ENCODE data around the gene PPP4R4.

DNA sequence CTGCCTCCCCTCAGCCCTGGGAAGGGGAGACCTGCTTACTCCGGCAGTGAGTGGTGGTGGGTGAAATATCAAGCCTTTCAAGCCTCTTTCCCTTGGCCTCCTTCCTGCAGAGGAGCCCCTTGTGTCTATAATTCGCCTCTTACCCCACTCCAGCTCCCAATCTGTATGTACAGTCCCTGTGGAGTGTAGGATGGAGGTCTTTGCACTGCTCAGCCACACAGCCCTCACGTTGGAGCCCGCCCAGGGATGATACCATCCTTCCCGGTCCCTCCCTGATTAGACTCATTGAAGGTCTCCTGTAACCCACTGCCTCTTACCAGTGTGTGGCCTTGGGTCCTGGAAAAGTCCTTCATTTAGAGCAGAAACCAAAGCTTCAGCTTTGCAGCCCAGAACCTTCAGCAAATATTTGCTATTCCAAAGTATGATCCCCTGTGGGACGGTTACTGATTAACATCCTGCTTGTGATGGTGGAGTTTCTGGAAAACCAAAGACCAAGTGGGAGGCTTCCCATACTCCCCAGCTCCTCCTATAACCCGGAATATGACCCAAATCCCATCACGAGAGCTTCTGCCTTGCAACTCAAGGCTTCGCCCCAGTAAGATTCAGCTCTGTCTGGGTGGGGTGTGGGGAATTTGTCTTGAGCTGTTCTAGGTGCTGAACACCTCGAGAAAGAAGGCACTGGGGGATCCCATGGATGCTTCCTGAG is 118.9 kb downstream of the PPP4R4 start, which contains the start of gene SERPINA10:
- no peak for TF ChIP-seq CTCF (IDR thresholded peaks at IDR 0.05; ENCODE audit: insufficient read depth, low read length, poor library complexity, severe bottlenecking)
- no peak for TF ChIP-seq EZH2phosphoT487 (conservative IDR thresholded peaks at IDR 0.05; ENCODE audit: low read length)
